CD4-positive, alpha-beta T cell treated with Interleukin-21 for 1 hour (primary cell): Measurements from ENCODE around the gene DDX28.
"Not testable (repeated sequence)": the region's sequence is repeated elsewhere in the genome, so short reads cannot be mapped to it uniquely, and the experiment has no call there.

Source experiments
- DNase-seq: peaks from one replicate; pipeline ENCODE4 v3.0.0-alpha.2; 2020

DDX28 gene

DNA sequence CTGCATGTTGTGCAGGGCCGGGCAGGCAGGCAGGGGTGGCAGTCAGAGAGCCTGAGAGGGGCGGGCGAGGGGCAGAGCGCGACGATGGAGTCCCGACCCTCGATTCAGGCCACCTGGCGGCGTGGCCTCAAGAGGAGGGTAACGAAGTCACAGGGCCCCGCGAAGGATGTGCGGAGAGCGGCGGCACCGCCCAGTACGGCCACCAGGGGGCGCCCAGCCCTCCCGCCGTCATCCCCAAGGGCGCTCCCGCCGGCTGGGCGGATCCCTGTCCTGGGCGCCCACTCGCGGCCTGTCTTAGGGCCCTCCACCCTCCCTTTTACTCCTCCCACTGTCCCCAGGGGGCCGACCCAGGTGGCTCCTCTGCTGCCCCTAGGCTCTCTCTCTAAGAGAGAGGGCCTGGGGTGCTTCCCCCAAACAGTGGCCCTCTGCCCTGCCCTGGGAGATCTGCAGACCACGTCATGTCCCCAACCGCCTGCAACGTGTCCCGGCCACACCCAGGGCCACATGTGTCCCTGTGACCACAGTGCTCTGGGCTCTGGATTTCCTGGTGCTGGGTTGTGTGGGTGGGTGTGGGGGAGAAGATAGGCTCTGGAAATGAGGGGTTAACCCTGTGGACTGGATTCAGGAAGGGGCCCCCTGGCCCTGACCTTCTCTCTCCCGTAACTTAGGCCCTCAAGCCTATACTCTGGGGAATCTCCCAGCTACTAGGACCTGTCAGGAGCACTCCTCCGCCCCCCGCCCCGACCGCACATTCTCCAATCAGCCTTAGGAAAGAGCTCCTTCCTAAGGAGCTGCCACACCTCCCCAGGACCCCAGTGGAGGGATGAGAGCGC, 29.6 kb downstream of the DDX28 start:
- DNase-seq, result peak; percentile 85

DNA sequence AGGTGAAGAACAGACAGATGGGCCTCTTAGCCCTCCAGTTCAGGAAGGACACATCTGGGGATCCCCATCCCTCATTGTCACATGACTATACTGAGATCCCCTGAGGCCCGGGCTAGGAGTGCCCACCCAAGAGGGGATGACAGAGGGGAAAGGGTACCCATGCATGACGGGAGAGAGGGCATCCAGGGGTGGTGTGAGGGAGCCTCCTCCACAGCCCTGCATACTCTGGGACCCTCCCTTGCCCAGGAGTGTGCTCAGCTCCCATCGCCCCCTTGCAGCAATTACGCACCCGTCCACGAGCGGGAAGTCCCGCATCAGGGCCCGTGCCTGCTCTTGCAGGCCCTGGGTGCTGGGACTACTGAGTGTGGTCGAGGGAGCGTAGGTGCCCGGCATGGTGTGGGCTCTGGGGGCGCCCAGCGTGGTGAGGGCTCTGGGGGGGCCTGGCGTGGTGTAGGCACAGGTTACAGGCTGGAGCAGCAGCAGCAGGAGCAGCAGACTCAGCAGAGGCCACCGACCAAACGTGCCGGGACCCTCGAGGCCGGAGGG, 30.3 kb downstream of the DDX28 start:
- no peak for DNase-seq

DNA sequence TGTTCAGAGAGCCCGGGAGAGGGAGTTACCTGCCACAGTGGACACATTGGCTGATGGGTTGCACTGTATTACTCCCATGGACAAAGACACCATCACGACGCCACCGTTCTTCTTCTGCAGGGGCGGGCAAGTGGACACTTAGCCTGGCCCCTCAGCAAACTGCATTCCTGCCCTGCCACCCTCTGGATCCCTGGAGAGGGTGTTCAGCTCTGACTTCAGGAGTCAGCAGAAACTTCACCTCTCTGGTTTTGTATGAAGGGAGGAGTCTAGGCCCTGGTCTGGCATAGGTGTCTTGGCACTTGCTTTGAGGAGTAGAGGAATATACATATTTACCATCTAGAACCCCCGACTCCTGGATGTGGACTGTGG, 33.0 kb downstream of the DDX28 start:
- DNase-seq, result no peak

DNA sequence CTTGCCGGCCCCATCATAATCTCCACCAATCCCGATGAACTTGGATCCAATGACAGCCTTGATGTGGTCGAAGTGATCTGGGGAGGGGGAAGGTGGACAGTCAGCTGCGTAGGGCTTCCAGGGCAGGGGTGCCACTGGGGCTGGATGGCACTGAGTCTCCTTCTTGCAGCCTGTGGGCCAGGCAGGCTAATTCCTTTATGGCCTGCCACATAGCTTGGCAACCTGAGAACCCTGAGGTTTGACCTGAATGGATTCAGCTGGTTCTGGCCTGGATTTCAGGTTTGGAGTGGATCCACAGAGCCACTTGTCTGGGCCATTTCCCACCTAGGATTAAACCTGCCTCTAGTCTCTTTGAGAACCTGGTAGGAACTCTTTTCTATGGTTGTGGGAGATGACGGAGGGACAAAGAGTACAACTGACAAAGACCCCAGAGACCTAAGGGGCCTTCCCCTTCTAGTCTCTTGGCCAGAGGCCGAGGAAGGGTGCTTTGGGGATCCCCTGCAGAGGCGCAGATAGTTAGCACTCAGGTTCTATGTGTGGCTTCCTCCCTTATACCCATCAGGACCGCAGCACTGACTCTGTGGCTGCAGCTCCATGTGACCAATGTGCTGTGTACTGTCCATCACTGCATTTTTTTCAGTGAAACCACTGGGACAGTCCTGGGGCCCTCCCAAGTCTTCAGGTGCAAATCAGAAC, 33.6 kb downstream of the DDX28 start:
- DNase-seq, result no peak

DNA sequence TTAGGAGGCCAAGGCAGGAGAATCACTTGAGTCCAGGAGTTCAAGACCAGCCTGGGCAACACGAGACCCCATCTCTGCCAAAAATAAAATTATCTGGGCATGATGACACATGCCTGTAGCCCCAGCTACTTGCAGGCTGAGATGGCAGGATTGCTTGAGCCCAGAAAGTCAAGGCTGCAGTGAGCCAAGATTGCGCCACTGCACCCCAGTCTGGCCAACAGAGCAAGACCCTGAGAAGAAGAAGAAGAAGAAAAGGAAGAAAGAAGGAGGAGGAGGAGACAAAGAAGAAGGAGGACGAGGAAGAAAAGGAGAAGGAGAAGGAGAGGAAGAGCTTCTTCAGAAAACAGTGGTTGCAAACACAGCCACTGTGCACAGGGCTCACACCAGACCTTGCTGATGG, 34.4 kb downstream of the DDX28 start:
- DNase-seq, result no peak

DNA sequence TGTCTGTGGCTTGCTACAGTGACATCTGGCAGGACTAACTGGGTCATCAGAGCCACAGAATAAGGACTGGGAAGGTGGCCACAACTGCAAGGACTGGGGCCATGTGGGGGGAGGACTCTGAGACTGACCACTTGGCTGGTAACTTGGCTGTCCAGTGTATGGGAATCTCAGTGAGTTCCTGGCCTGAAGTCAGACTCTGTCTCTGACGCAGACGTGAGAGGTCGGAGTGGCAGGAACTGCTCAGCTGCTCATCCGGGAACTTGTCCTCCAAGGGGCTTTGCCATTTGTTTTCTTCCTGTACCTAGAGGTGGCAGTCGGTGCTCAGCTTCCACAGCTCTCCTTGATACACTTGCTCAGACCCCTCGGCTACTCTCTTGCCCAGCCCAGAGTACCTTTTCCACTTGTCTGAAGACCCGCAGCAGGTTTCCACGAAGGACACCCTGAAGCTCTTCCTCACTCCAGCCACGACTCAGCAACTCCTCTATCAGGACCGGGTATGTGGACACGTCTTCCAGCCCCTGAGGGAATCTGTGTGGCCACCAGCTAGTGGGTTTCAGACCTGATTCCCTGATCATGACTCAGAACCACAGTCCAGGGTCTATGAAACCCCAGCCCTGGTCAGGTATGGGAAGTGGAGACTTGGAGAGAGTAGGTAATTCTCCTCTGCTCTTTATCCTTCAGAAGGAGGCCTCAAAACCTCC, 35.4 kb downstream of the DDX28 start:
- no peak for DNase-seq

DNA sequence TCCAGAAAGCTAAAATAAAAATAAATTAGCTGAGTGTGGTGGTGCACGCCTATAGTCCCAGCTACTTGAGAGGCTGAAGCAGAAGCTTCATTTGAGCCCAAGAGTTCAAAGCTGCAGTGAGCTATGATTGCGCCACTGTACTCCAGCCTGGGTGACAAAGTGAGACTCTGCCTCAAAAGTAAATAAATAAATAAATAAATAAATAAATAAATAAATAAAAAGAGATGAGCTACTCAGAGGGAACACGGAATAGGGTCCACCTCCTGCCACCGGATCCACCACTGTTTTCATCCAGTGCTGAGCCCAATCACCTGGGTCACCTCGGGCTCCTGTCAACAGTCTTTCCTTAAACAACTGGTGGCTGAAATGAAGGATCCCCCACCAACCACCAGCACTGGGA, 36.1 kb downstream of the DDX28 start:
- DNase-seq, result no peak

DNA sequence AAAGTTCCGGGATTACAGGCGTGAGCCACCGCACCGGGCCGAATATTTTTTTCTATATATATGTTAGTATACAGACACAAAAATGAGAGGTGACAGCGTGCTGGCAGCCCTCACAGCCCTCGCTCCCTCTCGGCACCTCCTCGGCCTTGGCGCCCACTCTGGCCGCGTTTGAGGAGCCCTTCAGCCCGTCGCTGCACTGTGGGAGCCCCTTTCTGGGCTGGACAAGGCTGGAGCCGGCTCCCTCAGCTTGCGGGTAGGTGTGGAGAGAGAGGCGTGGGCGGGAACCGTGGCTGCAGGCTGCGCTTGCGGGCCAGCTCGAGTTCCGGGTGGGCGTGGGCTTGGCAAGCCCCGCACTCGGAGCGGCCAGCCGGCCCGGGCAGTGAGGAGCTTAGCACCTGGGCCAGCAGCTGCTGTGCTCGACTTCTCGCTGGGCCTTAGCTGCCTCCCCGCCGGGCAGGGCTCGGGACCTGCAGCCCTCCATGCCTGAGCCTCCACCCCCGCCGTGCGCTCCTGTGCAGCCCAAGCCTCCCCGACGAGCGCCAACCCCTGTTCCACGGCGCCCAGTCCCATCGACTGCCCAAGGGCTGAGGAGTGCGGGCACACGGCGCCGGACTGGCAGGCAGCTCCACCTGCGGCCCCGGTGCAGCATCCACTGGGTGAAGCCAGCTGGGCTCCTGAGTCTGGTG, 40.9 kb downstream of the DDX28 start:
- DNase-seq, result no peak

DNA sequence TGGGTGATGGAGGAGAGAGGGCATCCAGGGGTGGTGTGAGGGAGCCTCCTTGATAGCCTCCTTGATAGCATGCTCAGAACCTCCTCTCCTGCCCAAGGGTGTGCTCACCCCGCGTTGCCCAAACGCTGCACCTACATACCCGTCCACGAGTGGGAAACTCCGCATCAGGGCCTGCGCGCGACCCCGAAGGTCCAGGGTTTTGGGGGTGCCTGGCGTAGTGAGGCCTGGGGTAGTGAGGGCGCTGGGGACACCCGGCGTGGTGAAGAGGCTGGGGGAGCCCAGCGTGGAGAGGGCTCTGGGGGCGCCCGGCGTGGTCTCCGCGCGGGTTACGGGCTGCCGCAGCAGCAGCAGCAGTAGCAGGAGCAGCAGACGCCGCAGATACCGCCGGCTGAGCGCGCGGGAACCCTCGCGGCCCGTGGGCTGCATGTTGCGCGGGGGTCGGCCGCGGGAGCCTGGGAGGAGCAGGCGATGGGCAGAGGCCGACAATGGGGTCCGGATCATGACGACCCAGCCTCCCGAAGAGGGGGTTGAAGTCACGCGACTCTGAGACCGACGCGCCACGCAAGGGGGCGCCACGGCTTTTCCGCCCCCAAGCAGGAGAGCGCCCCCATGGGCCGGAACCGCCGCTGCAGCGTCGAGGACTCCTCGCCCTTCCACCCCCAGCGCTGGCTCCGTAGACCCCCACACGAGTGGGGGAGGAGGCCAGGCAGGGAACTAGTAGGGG, 42.9 kb downstream of the DDX28 start, which contains the start of gene DPEP3:
Gene DPEP3, minus strand, starts transcription at position 545 of the 724 bp plus-strand sequence. Its CDS starts 119 bp downstream, at position 426.
- DNase-seq, result no peak

DNA sequence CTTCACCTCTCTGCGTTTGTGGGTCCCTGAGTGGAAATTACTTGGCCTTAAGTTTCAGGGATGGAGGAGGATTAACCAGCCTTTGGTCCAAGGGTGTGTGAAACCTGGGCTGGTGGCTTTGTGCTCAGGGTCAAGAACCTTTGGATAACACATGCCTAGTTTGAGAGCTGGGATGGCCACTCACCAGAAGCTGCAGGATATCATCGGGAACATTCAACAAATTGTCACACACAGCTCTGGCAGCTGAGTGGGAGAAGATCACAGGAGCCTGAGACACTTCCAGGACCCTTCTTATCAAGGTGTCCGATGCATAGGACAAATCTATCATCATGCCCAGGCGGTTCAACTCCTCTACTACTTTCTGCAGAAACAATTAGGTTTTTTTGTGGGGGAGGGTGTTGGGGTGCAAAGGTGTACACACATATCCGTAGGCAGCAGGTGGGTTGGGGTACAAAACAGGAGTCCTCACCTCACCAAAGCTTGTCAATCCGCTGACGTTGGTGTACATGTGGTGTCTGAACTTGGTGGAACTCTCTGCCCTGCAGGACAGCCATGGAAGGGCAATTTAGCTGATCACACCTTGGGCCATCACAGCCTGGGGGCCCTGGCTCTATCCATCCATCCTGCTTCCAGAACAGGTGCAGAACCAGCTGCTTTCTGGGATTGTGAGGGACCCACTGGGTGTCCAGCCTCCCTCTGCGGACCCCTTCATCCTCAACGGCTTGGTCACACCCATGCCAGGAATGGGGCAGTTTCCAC, 45.4 kb downstream of the DDX28 start:
- DNase-seq, result no peak

DNA sequence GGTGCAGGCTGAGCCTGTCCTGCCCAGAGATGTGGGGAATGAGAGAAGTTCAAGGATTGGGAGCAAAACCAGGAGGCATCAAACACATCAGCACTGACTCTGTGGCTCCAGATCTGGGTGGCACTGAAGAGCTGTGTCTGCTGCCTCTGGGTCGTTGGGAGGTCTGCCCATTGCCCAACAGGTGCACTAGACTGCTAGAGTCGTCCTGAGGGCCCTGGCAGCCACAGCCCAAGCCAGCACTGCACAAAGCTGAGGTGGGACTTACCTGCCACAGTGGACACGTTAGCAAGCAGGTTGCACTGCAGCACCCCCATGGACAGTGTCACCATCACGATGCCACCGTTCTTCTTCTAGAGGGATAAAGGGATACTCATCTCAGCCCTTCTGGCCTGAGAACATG, 46.0 kb downstream of the DDX28 start:
- no peak for DNase-seq

DNA sequence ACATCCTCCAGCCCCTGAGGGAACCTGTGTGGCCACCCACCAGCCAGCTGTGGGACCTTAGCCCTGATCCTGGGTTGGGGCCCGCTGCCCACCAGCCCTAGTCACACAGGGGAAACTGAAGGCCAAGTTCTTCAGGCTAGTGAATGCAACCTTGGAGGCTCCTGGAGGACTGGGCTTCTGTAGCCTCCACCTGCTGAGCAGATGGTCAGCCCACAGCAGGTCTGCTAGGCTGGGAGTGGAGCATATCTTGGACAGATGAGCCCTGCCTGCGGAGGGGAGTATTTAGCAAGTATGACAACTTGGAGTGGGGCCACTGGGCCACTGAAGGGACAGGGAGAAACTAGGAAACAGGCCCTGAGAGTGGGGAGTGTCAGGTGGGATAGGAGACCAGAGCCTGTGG, 46.8 kb downstream of the DDX28 start:
- no peak for DNase-seq

DNA sequence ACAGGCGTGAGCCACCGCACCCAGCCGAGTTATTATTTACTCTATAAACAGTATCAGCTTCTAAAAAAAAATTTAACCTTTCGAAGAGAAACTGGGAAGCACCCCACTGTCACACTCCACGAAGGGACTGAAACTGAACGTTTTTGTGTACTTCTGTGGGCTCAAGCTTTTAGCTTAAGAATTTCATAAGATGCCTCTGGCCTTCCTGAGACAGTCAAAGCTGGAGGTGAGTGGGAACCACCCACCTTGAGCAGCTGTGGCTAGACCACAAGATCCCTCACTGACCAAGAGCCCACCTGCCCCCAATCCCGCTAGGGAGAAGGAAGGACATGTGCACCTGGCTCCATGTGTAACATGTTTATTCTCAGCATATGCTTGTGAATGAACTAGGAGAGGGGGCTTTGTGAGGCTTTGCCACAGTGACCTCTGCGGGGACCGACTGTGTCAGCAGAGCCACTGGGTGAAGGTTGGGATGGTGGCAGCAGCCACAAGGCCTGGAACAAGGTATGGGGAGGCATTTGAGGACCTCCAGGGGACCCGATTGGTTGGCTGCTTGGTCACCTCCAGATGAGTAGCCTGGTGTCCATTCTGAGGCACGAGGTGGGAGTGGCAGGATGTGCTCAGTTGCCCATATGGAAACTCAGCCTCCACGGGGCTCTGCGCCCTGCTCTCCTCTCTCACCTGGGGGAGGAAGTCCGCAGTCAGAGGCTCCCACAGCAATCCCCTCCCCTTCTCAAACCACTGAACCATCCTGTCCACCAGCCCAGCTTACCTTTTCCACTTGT, 47.5 kb downstream of the DDX28 start:
- DNase-seq, result no peak

DNA sequence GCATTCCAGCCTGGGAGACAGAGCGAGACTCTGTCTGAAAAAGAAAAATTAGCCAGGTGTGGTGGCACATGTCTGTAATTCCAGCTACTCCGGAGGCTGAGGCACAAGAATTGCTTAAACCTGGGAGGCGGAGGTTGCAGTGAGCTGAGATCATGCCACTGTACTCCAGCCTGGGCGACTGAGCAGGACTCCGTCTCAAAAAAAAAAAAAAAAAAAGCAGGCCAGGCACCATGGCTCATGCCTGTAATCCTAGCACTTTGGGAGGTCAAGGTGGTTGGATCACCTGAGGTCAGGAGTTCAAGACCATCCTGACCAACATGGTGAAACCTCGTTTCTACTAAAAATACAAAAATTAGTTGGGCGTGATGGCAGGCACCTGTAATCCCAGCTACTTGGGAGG, 50.7 kb downstream of the DDX28 start:
- not testable (repeated sequence) for DNase-seq

DNA sequence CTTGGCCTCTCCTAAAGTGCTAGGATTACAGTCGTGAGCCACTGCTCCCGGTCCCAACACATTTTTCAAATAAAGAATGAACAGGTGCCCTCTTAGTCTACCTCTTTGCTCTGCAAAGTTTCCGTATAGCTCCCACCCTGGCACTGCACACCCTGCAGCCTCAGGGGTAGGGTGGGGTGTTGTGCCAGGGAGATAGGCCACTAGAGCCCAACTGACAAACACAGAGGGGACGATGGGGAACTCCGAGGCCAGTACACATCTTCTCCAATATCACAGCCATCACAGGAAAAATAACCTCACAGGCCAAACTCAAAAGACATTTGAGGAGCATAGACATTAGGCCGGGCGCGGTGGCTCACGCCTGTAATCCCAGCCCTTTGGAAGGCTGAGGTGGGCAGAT, 51.9 kb downstream of the DDX28 start:
- DNase-seq, result no peak
